ENCODE measurements around the gene NSMF. TPM values are rescaled to one million over a fixed set of nuclear protein-coding genes. Genes with fewer than 3 reads are reported as not detected.
"Not testable (repeated sequence)": the region's sequence is repeated elsewhere in the genome, so short reads cannot be mapped to it uniquely, and the experiment has no call there.

NSMF gene
- total RNA-seq, 1 donor: 22.4 TPM

DNA sequence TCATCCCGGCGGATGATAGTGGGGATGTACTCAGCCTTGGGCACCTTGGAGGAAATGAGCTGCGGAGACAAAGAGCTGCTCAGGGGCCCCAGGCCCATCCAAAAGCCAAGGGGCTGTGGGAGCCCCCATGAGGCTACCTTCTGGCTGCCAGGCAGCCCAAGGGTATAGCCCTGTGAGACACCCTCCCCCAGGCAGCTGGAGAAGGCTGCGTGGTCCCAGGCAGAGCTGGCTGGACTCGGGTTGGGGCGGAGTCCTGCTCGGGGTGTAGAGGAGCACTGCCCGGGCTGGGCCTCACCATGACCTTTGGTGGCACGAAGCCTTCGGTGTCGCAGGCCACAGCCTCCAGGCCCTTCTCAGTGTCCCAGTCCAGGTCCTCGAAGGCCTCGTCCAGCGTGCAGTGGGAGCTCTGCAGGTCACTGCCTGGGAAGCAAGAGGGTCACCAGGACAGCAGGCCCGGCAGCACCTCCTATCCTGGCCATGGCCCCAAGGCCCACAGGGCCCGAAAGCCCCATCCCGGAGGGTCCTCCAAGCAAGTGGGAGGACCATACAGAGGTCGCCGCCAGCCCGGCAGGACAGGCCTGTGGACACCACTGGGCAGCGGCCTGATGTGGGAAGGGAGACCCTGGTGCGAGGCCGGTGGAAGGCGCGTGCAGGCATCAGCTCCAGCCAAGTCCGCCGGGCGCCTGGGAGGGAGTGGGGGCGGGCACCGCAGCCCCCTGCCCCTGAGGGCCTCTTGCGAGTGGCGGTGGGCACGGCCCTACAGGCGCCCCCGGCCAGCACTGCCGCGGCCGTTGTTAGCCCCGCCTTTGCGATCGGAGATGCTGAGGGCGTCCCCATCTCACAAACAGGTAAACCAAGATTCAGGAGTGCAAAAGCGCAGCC lies 6.1 kb downstream of the NSMF start:
- Histone ChIP-seq H3K27ac (ENCODE audit: low read depth, low read length) (no peak overlapping the region), H3K79me2 (ENCODE audit: insufficient read depth, low read length) (peaks cover 3% of the 10 kb centered on the region), H3K4me1 (ENCODE audit: insufficient read depth, low read length) (peaks cover 22% of the 10 kb centered on the region), H3K27me3 (ENCODE audit: insufficient read depth, low read length) (no peaks in the 10 kb centered on the region), H3K9me3 (ENCODE audit: low read depth, low read length) (no peaks in the 10 kb centered on the region), H2AFZ (ENCODE audit: low read length) (no peak overlapping the region), H3K36me3 (ENCODE audit: insufficient read depth, low read length) (peaks cover 23% of the 10 kb centered on the region), H3K4me2 (ENCODE audit: insufficient read depth, low read length) (no peak overlapping the region), H4K20me1 (ENCODE audit: insufficient read depth, low read length) (peaks cover 37% of the 10 kb centered on the region), H3K4me3 (ENCODE audit: insufficient read depth, low read length) (no peak overlapping the region)
- TF ChIP-seq CTCF (IDR thresholded peaks at IDR 0.05; ENCODE audit: extremely low read depth, low read depth, low read length): no peak
- DNase-seq (ENCODE audit: insufficient read length, low spot score, missing footprints): peak; percentile 83

GRCh38 chr9:137452006-137452760 lies 7.0 kb downstream of the NSMF start:
- Histone ChIP-seq H3K27ac (ENCODE audit: low read depth, low read length) (no peak overlapping the region), H3K4me3 (ENCODE audit: insufficient read depth, low read length) (no peak overlapping the region), H3K79me2 (ENCODE audit: insufficient read depth, low read length) (no peaks in the 10 kb centered on the region), H3K9me3 (ENCODE audit: low read depth, low read length) (no peaks in the 10 kb centered on the region), H3K36me3 (ENCODE audit: insufficient read depth, low read length) (peaks cover 22% of the 10 kb centered on the region), H2AFZ (ENCODE audit: low read length) (no peak overlapping the region), H4K20me1 (ENCODE audit: insufficient read depth, low read length) (peaks cover 30% of the 10 kb centered on the region), H3K27me3 (ENCODE audit: insufficient read depth, low read length) (no peaks in the 10 kb centered on the region), H3K4me2 (ENCODE audit: insufficient read depth, low read length) (no peak overlapping the region), H3K4me1 (ENCODE audit: insufficient read depth, low read length) (peaks cover 15% of the 10 kb centered on the region)
- DNase-seq (ENCODE audit: insufficient read length, low spot score, missing footprints): peak; percentile 25
- TF ChIP-seq CTCF (IDR thresholded peaks at IDR 0.05; ENCODE audit: extremely low read depth, low read depth, low read length): no peak

GRCh38 chr9:137451264-137452005 lies 7.7 kb downstream of the NSMF start:
- H4K20me1 ChIP-seq (ENCODE audit: insufficient read depth, low read length): peaks cover 24% of the 10 kb centered on the region
- H3K27me3 ChIP-seq (ENCODE audit: insufficient read depth, low read length); H3K4me2 ChIP-seq (ENCODE audit: insufficient read depth, low read length); H2AFZ ChIP-seq (ENCODE audit: low read length); H3K4me1 ChIP-seq (ENCODE audit: insufficient read depth, low read length); H3K9me3 ChIP-seq (ENCODE audit: low read depth, low read length); H3K4me3 ChIP-seq (ENCODE audit: insufficient read depth, low read length); DNase-seq (ENCODE audit: insufficient read length, low spot score, missing footprints); H3K79me2 ChIP-seq (ENCODE audit: insufficient read depth, low read length); H3K27ac ChIP-seq (ENCODE audit: low read depth, low read length): not testable (repeated sequence)
- H3K36me3 ChIP-seq (ENCODE audit: insufficient read depth, low read length): peaks cover 18% of the 10 kb centered on the region

- not testable (repeated sequence) for H3K4me3 ChIP-seq (ENCODE audit: insufficient read depth, low read length); H3K27me3 ChIP-seq (ENCODE audit: insufficient read depth, low read length); H3K9me3 ChIP-seq (ENCODE audit: low read depth, low read length); H3K4me2 ChIP-seq (ENCODE audit: insufficient read depth, low read length); H2AFZ ChIP-seq (ENCODE audit: low read length); H3K4me1 ChIP-seq (ENCODE audit: insufficient read depth, low read length); H3K27ac ChIP-seq (ENCODE audit: low read depth, low read length); H3K79me2 ChIP-seq (ENCODE audit: insufficient read depth, low read length)
- Histone ChIP-seq H4K20me1 (ENCODE audit: insufficient read depth, low read length) (peaks cover 23% of the 10 kb centered on the region), H3K36me3 (ENCODE audit: insufficient read depth, low read length) (peaks cover 18% of the 10 kb centered on the region)
- DNase-seq (ENCODE audit: insufficient read length, low spot score, missing footprints): peak; percentile 29
Observed at GRCh38 chr9:137450539-137451222, 8.5 kb downstream of the NSMF start.
